HG02870 (cell line): Measurements from ENCODE around the gene ANKRD13A.
A peak's percentile ranks its signal among the peaks of the same experiment; 100 is the strongest.
"Not testable (repeated sequence)": the region's sequence is repeated elsewhere in the genome, so short reads cannot be mapped to it uniquely, and the experiment has no call there.

Source experiments
- ATAC-seq: cut with Tn5 transposase; IDR thresholded peaks from one replicate; pipeline ENCODE4 v1.9.1; 2021; ENCODE audit warnings: mild to moderate bottlenecking, moderate library complexity; ENCODE audit not compliant: unreplicated experiment

Gene ANKRD13A

GRCh38 chr12:110006115-110006514, 6.9 kb downstream of the ANKRD13A start:
- ATAC-seq, result no peak

GRCh38 chr12:110007881-110008280, 8.7 kb downstream of the ANKRD13A start:
- ATAC-seq, result no peak

GRCh38 chr12:110008681-110009398, 9.6 kb downstream of the ANKRD13A start:
- ATAC-seq, result not testable (repeated sequence)

GRCh38 chr12:110010853-110011723, 11.9 kb downstream of the ANKRD13A start:
- ATAC-seq, result peak; percentile 41

- ATAC-seq, result peak; percentile 37
Observed at GRCh38 chr12:110012137-110012536, 12.9 kb downstream of the ANKRD13A start.

- ATAC-seq, result no peak
Observed at GRCh38 chr12:110012659-110013058, 13.4 kb downstream of the ANKRD13A start.

- ATAC-seq, result no peak
Observed at GRCh38 chr12:110015132-110015531, 15.9 kb downstream of the ANKRD13A start.

- no peak for ATAC-seq
Observed at GRCh38 chr12:110020956-110021355, 21.7 kb downstream of the ANKRD13A start.

- ATAC-seq, result no peak
Observed at GRCh38 chr12:110023059-110023980, 24.1 kb downstream of the ANKRD13A start.

- no peak for ATAC-seq
Observed at GRCh38 chr12:110024051-110024450, 24.8 kb downstream of the ANKRD13A start.

- ATAC-seq, result no peak
Observed at GRCh38 chr12:110028323-110028722, 29.1 kb downstream of the ANKRD13A start.

GRCh38 chr12:110029290-110029815, 30.1 kb downstream of the ANKRD13A start:
- ATAC-seq, result no peak

GRCh38 chr12:110033888-110034287, 34.7 kb downstream of the ANKRD13A start:
- no peak for ATAC-seq

GRCh38 chr12:110035534-110036104, 36.4 kb downstream of the ANKRD13A start:
- no peak for ATAC-seq

- ATAC-seq, result no peak
Observed at GRCh38 chr12:110037315-110037714, 38.1 kb downstream of the ANKRD13A start.

- no peak for ATAC-seq
Observed at GRCh38 chr12:110038741-110039084, 39.5 kb downstream of the ANKRD13A start.

GRCh38 chr12:110039085-110039807, 40.0 kb downstream of the ANKRD13A start:
- no peak for ATAC-seq

- no peak for ATAC-seq
Observed at GRCh38 chr12:110042264-110042663, 43.0 kb downstream of the ANKRD13A start.

- no peak for ATAC-seq
Observed at GRCh38 chr12:110046451-110047187, 47.4 kb downstream of the ANKRD13A start.
